HepG2 (cell line): Measurements from ENCODE around the gene MACROD2. TPM values are rescaled to one million over a fixed set of nuclear protein-coding genes. Genes with fewer than 3 reads are reported as not detected.

Source experiments
- ATAC-seq: fragments of 200-7000 bp; cut with Tn5 transposase; 3 replicates; pipeline ENCODE4 v1.9.1; 2020; ENCODE audit warnings: mild to moderate bottlenecking, moderate library complexity
- BruUV-seq: library from RNA; stranded (reverse); fragments of 400-500 nt; replicated peaks from 2 replicates; lab custom pipeline; 2021; lab: Mats Ljungman, UMichigan
- CTCF ChIA-PET: fragments of 300-600 bp; formaldehyde crosslinking; extraction: SDS; loops from one replicate; lab custom pipeline; 2021; ENCODE audit warnings: low total read pairs, inconsistent platforms, low intra/inter-chr PET ratio; lab: Yijun Ruan, JAX
- POLR2A ChIA-PET: fragments of 350-600 bp; sonication (Branson Sonifier 250); formaldehyde crosslinking; loops from one replicate; lab custom pipeline; 2020; ENCODE audit warnings: antibody characterized with exemption, inconsistent platforms; lab: Yijun Ruan, JAX
- DNase-seq: peaks from one replicate; pipeline ENCODE4 v3.0.0-alpha.2; 2015; ENCODE audit warnings: low spot score
- FAIRE-seq: peaks from 3 replicates; lab custom pipeline; 2011; peaks lifted over from hg19 to GRCh38; lab: Jason Lieb, UNC
- H2AFZ ChIP-seq: one replicate; pipeline ENCODE4 v1.6.1; 2011; ENCODE audit warnings: low read length, inconsistent platforms
- H3K27ac ChIP-seq: fragments of 300-600 bp; 3 replicates; pipeline ENCODE4 v1.8.0; 2011; ENCODE audit warnings: mixed run types, mild to moderate bottlenecking, mixed read lengths, low read length, inconsistent platforms; ENCODE audit not compliant: insufficient read depth; ENCODE audit errors: extremely low read length
- H3K27me3 ChIP-seq, 2 experiments: fragments of 200-600 bp in 1 of 2; 2 replicates in 1 of 2; 3 replicates in 1 of 2; pipeline versions ENCODE4 v1.6.0 to v1.8.0; 2011; ENCODE audit warnings: low read length in 2 of 2, mild to moderate bottlenecking in 2 of 2, moderate library complexity in 2 of 2, inconsistent platforms in 1 of 2; ENCODE audit not compliant: insufficient read depth in 2 of 2, control insufficient read depth in 1 of 2
- H3K36me3 ChIP-seq, 2 experiments: fragments of 200-600 bp in 1 of 2; replicated peaks in 1 of 2; 2 replicates in 1 of 2; 3 replicates in 1 of 2; pipeline versions ENCODE4 v1.5.1 to v1.8.0; 2011; ENCODE audit warnings: low read length in 2 of 2, inconsistent platforms in 1 of 2; ENCODE audit not compliant: insufficient read depth in 2 of 2, control insufficient read depth in 1 of 2
- H3K4me1 ChIP-seq: 2 replicates; pipeline ENCODE4 v1.5.1; 2012; ENCODE audit warnings: low read length, inconsistent platforms; ENCODE audit not compliant: insufficient read depth
- H3K4me2 ChIP-seq: 2 replicates; pipeline ENCODE4 v1.6.0; 2011; ENCODE audit warnings: low read depth, low read length, inconsistent platforms
- H3K4me3 ChIP-seq, 3 experiments: fragments of 200-600 bp in 1 of 3; sonication (generic), shearing (Covaris generic) in 1 of 3; replicated peaks in 1 of 3; 2 replicates each; pipeline ENCODE4 v1.5.1; 2011 to 2016; ENCODE audit warnings: low read length in 3 of 3, inconsistent platforms in 2 of 3, low read depth in 2 of 3, mild to moderate bottlenecking in 2 of 3, control low read depth in 1 of 3, mixed read lengths in 1 of 3; ENCODE audit not compliant: insufficient read depth in 1 of 3
- H3K79me2 ChIP-seq: one replicate; pipeline ENCODE4 v1.6.1; 2011; ENCODE audit warnings: low read length, inconsistent platforms; ENCODE audit not compliant: insufficient read depth
- H3K9ac ChIP-seq: 2 replicates; pipeline ENCODE4 v1.6.0; 2011; ENCODE audit warnings: mild to moderate bottlenecking, low read depth, low read length, inconsistent platforms; ENCODE audit not compliant: insufficient read depth
- H3K9me3 ChIP-seq: 2 replicates; pipeline ENCODE4 v1.5.1; 2012; ENCODE audit warnings: mild to moderate bottlenecking, low read length
- H4K20me1 ChIP-seq: 2 replicates; pipeline ENCODE4 v1.6.0; 2011; ENCODE audit warnings: inconsistent platforms, mild to moderate bottlenecking, low read length, moderate library complexity; ENCODE audit not compliant: insufficient read depth
- GZF1 ChIP-seq: sonication (generic); formaldehyde crosslinking; IDR thresholded peaks from 2 replicates; pipeline ENCODE4 v1.5.1; 2020; ENCODE audit warnings: mild to moderate bottlenecking, missing genetic modification reagents
- TGIF2 ChIP-seq: IDR thresholded peaks from 2 replicates; pipeline ENCODE4 v1.6.1; 2016; ENCODE audit warnings: control low read depth, missing compliant biosample characterization
- ZBTB7B ChIP-seq: sonication (generic); formaldehyde crosslinking; IDR thresholded peaks from 2 replicates; pipeline ENCODE4 v1.4.0; 2020; ENCODE audit warnings: missing genetic modification reagents
- ZNF546 ChIP-seq: sonication (generic); formaldehyde crosslinking; conservative IDR thresholded peaks from 2 replicates; pipeline ENCODE4 v1.8.1; 2023; ENCODE audit warnings: mild to moderate bottlenecking, missing genetic modification reagents
- ZNF670 ChIP-seq: sonication (generic); formaldehyde crosslinking; IDR thresholded peaks from 2 replicates; pipeline ENCODE4 v1.8.0; 2022; ENCODE audit warnings: mild to moderate bottlenecking, missing genetic modification reagents, borderline replicate concordance
- ZSCAN5A ChIP-seq: sonication (generic); formaldehyde crosslinking; IDR thresholded peaks from 2 replicates; pipeline ENCODE4 v1.8.0; 2022; ENCODE audit warnings: mild to moderate bottlenecking, missing genetic modification reagents, borderline replicate concordance
- ZXDC ChIP-seq: sonication (generic); formaldehyde crosslinking; IDR thresholded peaks from 2 replicates; pipeline ENCODE4 v1.5.0; 2020; ENCODE audit warnings: mild to moderate bottlenecking, missing genetic modification reagents
- WGBS: methylation state at CpG from one replicate; pipeline ENCODE4 v1.1.6; 2017; ENCODE audit warnings: low lambda C conversion rate; 5-methylcytosine and 5-hydroxymethylcytosine counted together
- in situ Hi-C: cut with HindIII; loops from 2 replicates; pipeline ENCODE4 v1.10.0; 2017; ENCODE audit warnings: low pct_unique_long_range_greater_than_20kb; ENCODE audit not compliant: extremely low pct_ligation_motif_present
- intact Hi-C: fragments of 100-400 bp; cut with micrococcal nuclease; formaldehyde crosslinking; loops from one replicate; pipeline ENCODE4 v1.10.0; 2022; ENCODE audit not compliant: unreplicated experiment
- polyA plus RNA-seq, 8 experiments: library from polyadenylated mRNA; depleted of rRNA in 3 of 8; stranded (reverse) in 7 of 8; unstranded in 1 of 8; fragments of >200 nt; fragmentation: Illumina TruSeq in 4 of 8; extraction: Trizol in 4 of 8; gene quantifications; 2 replicates each; pipeline versions ENCODE4 v1.2.1 to v1.2.3, GENCODE V29; 2011 to 2016; ENCODE audit warnings: low read depth in 4 of 8, missing spikeins in 1 of 8, mixed read lengths in 1 of 8; ENCODE audit not compliant: insufficient read depth in 1 of 8
- total RNA-seq, 5 experiments: library from RNA; depleted of rRNA; stranded (reverse); fragments of >200 nt; fragmentation: Illumina TruSeq; extraction: Trizol; gene quantifications; 2 replicates each; pipeline ENCODE4 v1.2.3, GENCODE V29; 2016; ENCODE audit warnings: low read depth in 1 of 5

The MACROD2 gene
- total and polyA plus RNA-seq, 2 of the 13 experiments (the other 11 are each of a cell fraction or from before 2014, with no cell fraction given) = 0.13 to 0.51 TPM

- H3K9ac ChIP-seq = no peak overlapping the region
- no TSS peak for BruUV-seq
- POLR2A ChIA-PET = no interaction called here
- WGBS = 20% methylated on average over 4 of the region's 4 CpGs
- in situ Hi-C loops = no loop called here
- H3K9me3 ChIP-seq = no peaks in the 10 kb centered on the region
- H4K20me1 ChIP-seq = no peaks in the 10 kb centered on the region
- DNase-seq (no peak), FAIRE-seq (no peak), ATAC-seq (no peak)
- H2AFZ ChIP-seq = no peak overlapping the region
- H3K4me3 ChIP-seq = no peak overlapping the region
- H3K79me2 ChIP-seq = no peaks in the 10 kb centered on the region
- no peaks in the 10 kb centered on the region for H3K36me3 ChIP-seq
- TF ChIP-seq TGIF2 (CRISPR knock-in tag) (no peak), ZNF546 (no peak), ZBTB7B (CRISPR knock-in tag) (no peak), ZNF670 (CRISPR knock-in tag) (no peak), ZSCAN5A (CRISPR knock-in tag) (no peak), GZF1 (CRISPR knock-in tag) (no peak), ZXDC (no peak)
- no peak overlapping the region for H3K27ac ChIP-seq
- intact Hi-C loops = no loop called here
- CTCF ChIA-PET = no interaction called here
- H3K4me1 ChIP-seq = no peaks in the 10 kb centered on the region
- no peaks in the 10 kb centered on the region; a peak in 1 of 5 replicates for H3K27me3 ChIP-seq
- no peak overlapping the region for H3K4me2 ChIP-seq
These were observed 1923.8 kb downstream of the MACROD2 start for GRCh38 chr20:15919118-15919517.
